KMS-11 (cell line): ENCODE results near the gene TRMT61A.
"Not testable (repeated sequence)": the region's sequence is repeated elsewhere in the genome, so short reads cannot be mapped to it uniquely, and the experiment has no call there.

Experiments
- H2AFZ ChIP-seq: fragments of 200-600 bp; sonication (generic); 2 replicates; pipeline ENCODE4 v1.6.1; 2016; ENCODE audit warnings: antibody characterized with exemption, mixed run types, low read depth
- H3K27ac ChIP-seq: fragments of 200-600 bp; sonication (generic); 2 replicates; pipeline ENCODE4 v1.6.1; 2016; ENCODE audit warnings: mild to moderate bottlenecking, mixed run types
- H3K27me3 ChIP-seq: fragments of 200-600 bp; sonication (generic); 2 replicates; pipeline ENCODE4 v1.6.1; 2017; ENCODE audit warnings: mild to moderate bottlenecking, low read depth, mixed run types, moderate library complexity; ENCODE audit not compliant: insufficient read depth
- H3K36me3 ChIP-seq: fragments of 200-600 bp; sonication (generic); 2 replicates; pipeline ENCODE4 v1.6.1; 2017; ENCODE audit warnings: mild to moderate bottlenecking, mixed run types; ENCODE audit not compliant: insufficient read depth
- H3K4me1 ChIP-seq: fragments of 200-600 bp; sonication (generic); 2 replicates; pipeline ENCODE4 v1.6.1; 2016; ENCODE audit warnings: mild to moderate bottlenecking, low read depth, mixed run types; ENCODE audit not compliant: poor library complexity, severe bottlenecking
- H3K4me2 ChIP-seq: fragments of 200-600 bp; sonication (generic); 2 replicates; pipeline ENCODE4 v1.7.0; 2016; ENCODE audit warnings: mild to moderate bottlenecking, mixed run types
- H3K4me3 ChIP-seq: fragments of 200-600 bp; sonication (generic); IDR thresholded peaks from 2 replicates; pipeline ENCODE4 v1.6.1; 2017; ENCODE audit warnings: low read depth, low read length, mixed read lengths; ENCODE audit not compliant: insufficient read depth
- H3K79me2 ChIP-seq: fragments of 200-600 bp; sonication (generic); 2 replicates; pipeline ENCODE4 v1.6.1; 2016; ENCODE audit warnings: low read depth, mixed run types; ENCODE audit not compliant: insufficient read depth
- H3K9ac ChIP-seq: fragments of 200-600 bp; sonication (generic); 2 replicates; pipeline ENCODE4 v1.6.1; 2016; ENCODE audit warnings: mild to moderate bottlenecking, mixed run types
- H4K20me1 ChIP-seq: fragments of 200-600 bp; sonication (generic); 2 replicates; pipeline ENCODE4 v1.6.1; 2016; ENCODE audit warnings: mild to moderate bottlenecking, mixed run types; ENCODE audit not compliant: insufficient read depth
- CTCF ChIP-seq: fragments of 200-600 bp; sonication (generic); conservative IDR thresholded peaks from 2 replicates; pipeline ENCODE4 v1.6.1; 2017; ENCODE audit warnings: low read depth, mild to moderate bottlenecking, antibody characterized with exemption, low read length, moderate library complexity, mixed read lengths

TRMT61A gene

GRCh38 chr14:103509864-103510723 is 18.9 kb upstream of the TRMT61A start:
- Histone ChIP-seq H3K4me1 (no peaks in the 10 kb centered on the region), H3K36me3 (no peaks in the 10 kb centered on the region), H3K79me2 (no peaks in the 10 kb centered on the region), H3K27ac (no peak overlapping the region), H2AFZ (no peak overlapping the region), H3K27me3 (no peaks in the 10 kb centered on the region), H3K4me3 (no peak overlapping the region), H3K9ac (no peak overlapping the region), H4K20me1 (no peaks in the 10 kb centered on the region), H3K4me2 (no peak overlapping the region)
- no peak for TF ChIP-seq CTCF

- no peaks in the 10 kb centered on the region for H3K36me3 ChIP-seq
- no peak overlapping the region for H3K4me3 ChIP-seq
- H3K27ac ChIP-seq, result no peak overlapping the region
- H3K27me3 ChIP-seq, result no peaks in the 10 kb centered on the region
- H3K4me1 ChIP-seq, result no peaks in the 10 kb centered on the region
- no peak overlapping the region for H2AFZ ChIP-seq
- no peak for TF ChIP-seq CTCF
- no peaks in the 10 kb centered on the region for H3K79me2 ChIP-seq
- no peak overlapping the region for H3K9ac ChIP-seq
- no peaks in the 10 kb centered on the region for H4K20me1 ChIP-seq
- H3K4me2 ChIP-seq, result no peak overlapping the region
Measured at GRCh38 chr14:103510724-103511693, 18.0 kb upstream of the TRMT61A start.

- not testable (repeated sequence) for H3K27me3 ChIP-seq, H3K4me2 ChIP-seq, H3K4me3 ChIP-seq, H3K79me2 ChIP-seq, H3K4me1 ChIP-seq, H3K36me3 ChIP-seq, H4K20me1 ChIP-seq, H2AFZ ChIP-seq, H3K9ac ChIP-seq, H3K27ac ChIP-seq
Measured at GRCh38 chr14:103512180-103512579, 16.8 kb upstream of the TRMT61A start.

- no peak overlapping the region for H2AFZ ChIP-seq
- H3K27ac ChIP-seq, result no peak overlapping the region
Measured at GRCh38 chr14:103512701-103513611, 16.0 kb upstream of the TRMT61A start.

More at GRCh38 chr14:103512701-103513611, 16.0 kb upstream of the TRMT61A start:
- no peak for TF ChIP-seq CTCF
- H3K9ac ChIP-seq, result no peak overlapping the region
- no peaks in the 10 kb centered on the region for H3K4me1 ChIP-seq
- no peaks in the 10 kb centered on the region for H4K20me1 ChIP-seq
- H3K36me3 ChIP-seq, result no peaks in the 10 kb centered on the region
- H3K27me3 ChIP-seq, result no peaks in the 10 kb centered on the region
- no peak overlapping the region for H3K4me3 ChIP-seq
- no peak overlapping the region for H3K4me2 ChIP-seq
- H3K79me2 ChIP-seq, result no peaks in the 10 kb centered on the region
